Astrocyte (in vitro differentiated cells and primary cell): ENCODE measurements around the gene IFI16. TPM values are rescaled to one million over a fixed set of nuclear protein-coding genes. Genes with fewer than 3 reads are reported as not detected.

Source experiments
- DNase-seq: peaks from one replicate; pipeline ENCODE4 v3.0.0-alpha.2; 2010; ENCODE audit warnings: low read depth
- FAIRE-seq: peaks from 2 replicates; lab custom pipeline; 2011; peaks lifted over from hg19 to GRCh38; lab: Jason Lieb, UNC
- H2AFZ ChIP-seq: 2 replicates; pipeline ENCODE4 v1.6.0; 2012; ENCODE audit warnings: low read depth, low read length, inconsistent platforms
- H3K27ac ChIP-seq: 2 replicates; pipeline ENCODE4 v1.5.1; 2011; ENCODE audit warnings: low read depth, low read length, inconsistent platforms
- H3K27me3 ChIP-seq: 2 replicates; pipeline ENCODE4 v1.6.0; 2011; ENCODE audit warnings: low read length, inconsistent platforms; ENCODE audit not compliant: insufficient read depth
- H3K36me3 ChIP-seq: 2 replicates; pipeline ENCODE4 v1.5.1; 2011; ENCODE audit warnings: low read length, inconsistent platforms; ENCODE audit not compliant: insufficient read depth
- H3K4me1 ChIP-seq: 2 replicates; pipeline ENCODE4 v1.5.1; 2011; ENCODE audit warnings: low read length, inconsistent platforms; ENCODE audit not compliant: insufficient read depth
- H3K4me2 ChIP-seq: 2 replicates; pipeline ENCODE4 v1.6.0; 2012; ENCODE audit warnings: low read length, inconsistent platforms
- H3K4me3 ChIP-seq: 2 replicates; pipeline ENCODE4 v1.5.1; 2011; ENCODE audit warnings: low read depth, mild to moderate bottlenecking, low read length, inconsistent platforms; ENCODE audit not compliant: insufficient read depth
- H3K79me2 ChIP-seq: 2 replicates; pipeline ENCODE4 v1.6.0; 2012; ENCODE audit warnings: mild to moderate bottlenecking, low read length, inconsistent platforms; ENCODE audit not compliant: insufficient read depth
- H3K9ac ChIP-seq: 2 replicates; pipeline ENCODE4 v1.6.0; 2012; ENCODE audit warnings: mild to moderate bottlenecking, low read length, inconsistent platforms
- H3K9me3 ChIP-seq: 2 replicates; pipeline ENCODE4 v1.5.1; 2012; ENCODE audit warnings: low read depth, mild to moderate bottlenecking, low read length, inconsistent platforms; ENCODE audit not compliant: insufficient read depth
- H4K20me1 ChIP-seq: 2 replicates; pipeline ENCODE4 v1.6.0; 2012; ENCODE audit warnings: low read length, inconsistent platforms; ENCODE audit not compliant: insufficient read depth
- H3K27ac Mint-ChIP-seq: one replicate; pipeline ENCODE4 v1.8.0; 2021; ENCODE audit warnings: mild to moderate bottlenecking, mixed read lengths; ENCODE audit not compliant: unreplicated experiment
- H3K27me3 Mint-ChIP-seq: one replicate; pipeline ENCODE4 v1.8.0; 2021; ENCODE audit warnings: low read depth, mixed read lengths; ENCODE audit not compliant: unreplicated experiment
- H3K36me3 Mint-ChIP-seq: one replicate; pipeline ENCODE4 v1.8.0; 2021; ENCODE audit warnings: low read depth, mixed read lengths; ENCODE audit not compliant: unreplicated experiment
- H3K4me1 Mint-ChIP-seq: one replicate; pipeline ENCODE4 v1.8.0; 2021; ENCODE audit warnings: low read depth, mixed read lengths; ENCODE audit not compliant: unreplicated experiment
- H3K4me3 Mint-ChIP-seq: one replicate; pipeline ENCODE4 v1.8.0; 2021; ENCODE audit warnings: mild to moderate bottlenecking, moderate library complexity, mixed read lengths; ENCODE audit not compliant: unreplicated experiment
- H3K9me3 Mint-ChIP-seq: one replicate; pipeline ENCODE4 v1.8.0; 2021; ENCODE audit warnings: mild to moderate bottlenecking, mixed read lengths; ENCODE audit not compliant: unreplicated experiment
- CTCF ChIP-seq: IDR thresholded peaks from 2 replicates; pipeline ENCODE4 v1.5.1; 2011; ENCODE audit warnings: low read depth, mild to moderate bottlenecking, inconsistent platforms, low read length, moderate library complexity; ENCODE audit not compliant: insufficient read depth
- EZH2 ChIP-seq: IDR thresholded peaks from 2 replicates; pipeline ENCODE4 v1.6.1; 2012; ENCODE audit warnings: mild to moderate bottlenecking, low read length, inconsistent platforms; ENCODE audit not compliant: insufficient read depth
- total RNA-seq: library from RNA; stranded (reverse); gene quantifications from 2 replicates; pipeline ENCODE4 v1.2.1, GENCODE V29; 2021

IFI16 gene
- total RNA-seq, 1 donor from 2014 or later: 109 TPM

DNA sequence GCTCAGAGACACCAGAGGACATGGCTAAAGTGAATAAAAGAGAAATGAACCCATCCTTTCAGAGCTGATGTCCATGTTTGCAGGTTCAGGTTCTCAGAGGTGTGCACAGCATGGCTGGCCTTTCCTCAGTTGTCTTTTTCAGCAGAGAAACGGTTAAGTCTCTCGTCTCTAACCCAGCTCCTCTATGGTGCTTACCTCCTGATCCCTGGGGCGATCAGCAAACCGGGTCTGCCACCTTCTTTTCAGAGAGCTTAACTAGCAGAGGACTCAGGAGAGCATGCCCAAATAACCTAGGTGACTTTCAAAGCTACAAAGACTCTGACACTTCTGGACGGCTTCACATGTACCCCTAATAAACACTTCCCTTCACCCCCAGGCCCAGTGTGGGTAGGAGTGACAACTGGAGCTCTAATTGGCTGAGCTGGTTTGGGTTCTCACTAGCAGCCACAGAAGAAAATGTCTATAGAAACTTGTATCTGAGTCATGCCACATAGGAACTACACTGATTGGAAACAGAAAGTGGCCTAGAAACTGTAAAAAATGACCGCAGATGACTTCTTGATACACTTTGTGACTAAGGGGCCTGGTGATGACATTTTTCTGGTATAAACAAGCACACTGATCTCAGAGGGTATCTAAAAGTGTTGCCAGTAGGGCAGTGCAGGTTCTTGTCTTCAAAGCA lies 66.9 kb downstream of the IFI16 start, which contains the start of gene AIM2:
AIM2 (minus strand) TSS at position 329 of the 682 bp plus-strand sequence. CDS start 3,267 bp downstream, outside the sequence.
- Histone ChIP-seq H3K4me1 (no peaks in the 10 kb centered on the region), H3K9me3 (no peaks in the 10 kb centered on the region), H4K20me1 (no peaks in the 10 kb centered on the region), H3K79me2 (no peaks in the 10 kb centered on the region), H3K4me2 (no peak within 1 kb of the TSS), H3K9ac (no peak within 1 kb of the TSS), H3K27me3 (peaks cover 8% of the 10 kb centered on the region), H3K27ac (no peak within 1 kb of the TSS), H3K4me3 (no peak within 1 kb of the TSS), H3K36me3 (no peaks in the 10 kb centered on the region), H2AFZ (no peak within 1 kb of the TSS)
- TF ChIP-seq CTCF (no peak), EZH2 (no peak)
- Mint-ChIP-seq H3K4me3 (no peak within 1 kb of the TSS), H3K9me3 (no peaks in the 10 kb centered on the region), H3K27me3 (no peaks in the 10 kb centered on the region), H3K4me1 (peaks cover 7% of the 10 kb centered on the region), H3K36me3 (no peaks in the 10 kb centered on the region), H3K27ac (no peak within 1 kb of the TSS)
- peak; percentile 4 for DNase-seq
- no peak for FAIRE-seq

- FAIRE-seq (no peak), DNase-seq (peak; percentile 4)
- Mint-ChIP-seq H3K36me3 (no peaks in the 10 kb centered on the region), H3K27ac (no peak overlapping the region), H3K4me1 (peaks cover 7% of the 10 kb centered on the region), H3K9me3 (no peaks in the 10 kb centered on the region), H3K4me3 (no peak overlapping the region), H3K27me3 (no peaks in the 10 kb centered on the region)
- no peaks in the 10 kb centered on the region for H3K36me3 ChIP-seq
- H3K4me3 ChIP-seq: no peak overlapping the region
- H3K27me3 ChIP-seq: peaks cover 8% of the 10 kb centered on the region
- TF ChIP-seq EZH2: no peak
- TF ChIP-seq CTCF: no peak
- H3K27ac ChIP-seq: no peak overlapping the region
- no peak overlapping the region for H3K4me2 ChIP-seq
- no peak overlapping the region for H2AFZ ChIP-seq
- no peaks in the 10 kb centered on the region for H4K20me1 ChIP-seq
- H3K79me2 ChIP-seq: no peaks in the 10 kb centered on the region
- no peaks in the 10 kb centered on the region for H3K4me1 ChIP-seq
- H3K9me3 ChIP-seq: no peaks in the 10 kb centered on the region
- H3K9ac ChIP-seq: no peak overlapping the region
Observed at GRCh38 chr1:159077120-159077961, 67.6 kb downstream of the IFI16 start.
